BLaER1 (cell line): ENCODE measurements around the gene RNF5.
A peak's percentile ranks its signal among the peaks of the same experiment; 100 is the strongest.

Source experiments
- H3K27ac ChIP-seq: shearing (Covaris generic); formaldehyde crosslinking; 2 replicates; pipeline ENCODE4 v1.8.1; 2022
- H3K27me3 ChIP-seq: shearing (Covaris generic); formaldehyde crosslinking; 2 replicates; pipeline ENCODE4 v1.8.1; 2022
- H3K36me3 ChIP-seq: shearing (Covaris generic); formaldehyde crosslinking; 2 replicates; pipeline ENCODE4 v1.8.1; 2022
- H3K4me1 ChIP-seq: shearing (Covaris generic); formaldehyde crosslinking; 2 replicates; pipeline ENCODE4 v1.8.1; 2022
- H3K4me2 ChIP-seq: shearing (Covaris generic); formaldehyde crosslinking; 2 replicates; pipeline ENCODE4 v1.8.1; 2022
- H3K4me3 ChIP-seq: shearing (Covaris generic); formaldehyde crosslinking; 2 replicates; pipeline ENCODE4 v1.8.1; 2022
- H3K9ac ChIP-seq: shearing (Covaris generic); formaldehyde crosslinking; 2 replicates; pipeline ENCODE4 v1.8.1; 2022
- H3K9me3 ChIP-seq: shearing (Covaris generic); formaldehyde crosslinking; 2 replicates; pipeline ENCODE4 v1.8.1; 2022
- H4K20me1 ChIP-seq: shearing (Covaris generic); formaldehyde crosslinking; 2 replicates; pipeline ENCODE4 v1.8.1; 2022
- Cebpa-rat ChIP-seq: shearing (Covaris generic); IDR thresholded peaks from 2 replicates; pipeline ENCODE4 v1.8.1; 2022

Gene RNF5

DNA sequence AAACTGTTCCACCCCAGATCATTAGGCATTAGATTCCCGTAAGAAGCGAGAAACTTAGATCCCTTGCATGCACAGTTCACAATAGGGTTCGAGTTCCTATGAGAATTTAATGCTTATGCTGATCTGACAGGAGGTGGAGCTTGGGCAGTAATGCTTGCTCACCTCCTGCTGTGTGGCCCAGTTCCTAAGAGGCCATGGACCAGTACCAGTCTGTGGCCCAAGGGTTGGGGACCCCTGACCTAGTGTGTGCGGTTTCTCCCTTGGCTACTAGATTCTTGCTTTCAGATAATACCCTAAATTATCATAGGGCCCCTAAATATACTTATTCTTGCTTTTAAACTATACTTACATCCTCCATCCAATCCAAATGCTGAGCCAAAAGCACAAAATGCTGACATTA lies 16.2 kb downstream of the RNF5 start:
- Histone ChIP-seq H3K27ac (peak overlapping the region; percentile 79), H3K9me3 (no peaks in the 10 kb centered on the region), H4K20me1 (no peaks in the 10 kb centered on the region), H3K36me3 (no peaks in the 10 kb centered on the region), H3K27me3 (no peaks in the 10 kb centered on the region), H3K4me1 (peaks cover 58% of the 10 kb centered on the region), H3K9ac (peak overlapping the region; percentile 81; the same call in 1 of the 2 replicates), H3K4me2 (peak overlapping the region; percentile 99), H3K4me3 (peak overlapping the region; percentile 72; the same call in 1 of the 2 replicates)
- TF ChIP-seq Cebpa-rat, result no peak

DNA sequence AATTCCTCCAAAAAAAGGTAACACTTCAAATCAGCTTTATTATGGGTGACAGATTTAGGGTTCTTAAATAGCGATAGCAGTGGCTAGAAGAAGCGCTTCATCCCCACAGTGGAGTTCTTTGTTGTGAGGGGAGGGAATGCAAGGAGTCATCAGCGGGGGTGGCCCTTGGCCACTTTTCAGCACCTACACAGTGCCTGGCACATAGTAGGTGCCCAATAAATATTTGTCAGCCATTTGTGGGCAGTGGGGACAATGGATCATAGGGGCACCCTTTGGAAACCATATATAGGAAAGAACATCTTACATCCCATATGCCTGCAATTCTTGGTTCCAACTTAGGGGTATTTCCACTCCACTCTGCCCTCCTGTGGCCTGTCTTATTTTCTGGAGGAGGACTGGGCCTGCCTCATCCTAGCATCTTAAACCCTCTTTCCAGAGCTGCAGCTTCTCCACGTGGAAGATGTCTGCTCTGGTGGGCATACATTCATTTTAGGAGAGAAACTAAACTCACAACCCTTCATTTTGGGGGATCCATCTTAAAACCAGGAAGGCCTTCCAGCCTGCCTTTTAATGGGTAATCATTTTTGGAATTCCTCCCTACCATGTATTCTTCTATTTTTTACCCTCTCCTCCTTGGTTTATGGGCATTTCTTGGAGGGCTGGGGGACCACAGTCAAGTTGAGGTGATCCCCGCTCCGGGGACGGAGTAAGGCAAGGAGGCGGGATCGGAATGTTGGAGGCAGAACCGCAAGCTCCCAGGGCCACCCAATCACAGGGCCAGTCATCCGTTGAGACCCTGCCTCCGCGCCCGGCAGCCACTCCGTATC lies 16.8 kb downstream of the RNF5 start:
- H3K36me3 ChIP-seq, result no peaks in the 10 kb centered on the region
- H3K27me3 ChIP-seq, result no peaks in the 10 kb centered on the region
- peak overlapping the region; percentile 72 for H3K4me3 ChIP-seq
- H3K4me1 ChIP-seq, result peaks cover 58% of the 10 kb centered on the region
- peak overlapping the region; percentile 99 for H3K4me2 ChIP-seq
- peak overlapping the region; percentile 81 for H3K9ac ChIP-seq
- H3K27ac ChIP-seq, result peak overlapping the region; percentile 79
- H4K20me1 ChIP-seq, result no peaks in the 10 kb centered on the region
- no peaks in the 10 kb centered on the region for H3K9me3 ChIP-seq
- TF ChIP-seq Cebpa-rat, result no peak

DNA sequence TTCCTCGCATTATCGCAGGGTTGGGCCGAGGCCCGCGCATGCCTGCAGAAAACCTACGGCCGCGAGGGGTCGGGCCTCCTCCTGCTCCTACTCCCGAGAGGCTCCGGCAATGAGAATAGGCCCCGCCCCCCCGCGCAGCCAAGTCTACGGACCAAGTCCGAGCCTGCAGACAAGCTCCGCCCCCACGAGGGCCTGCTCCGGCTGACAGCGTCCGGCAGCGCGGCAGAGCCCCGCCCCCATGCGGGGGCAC lies 17.4 kb downstream of the RNF5 start:
- Histone ChIP-seq H3K9me3 (no peaks in the 10 kb centered on the region), H3K9ac (peak overlapping the region; percentile 84), H3K4me1 (peaks cover 58% of the 10 kb centered on the region), H3K4me3 (peak overlapping the region; percentile 72), H3K27ac (peak overlapping the region; percentile 86; the same call in 1 of the 2 replicates), H4K20me1 (no peaks in the 10 kb centered on the region), H3K27me3 (no peaks in the 10 kb centered on the region), H3K4me2 (peak overlapping the region; percentile 99), H3K36me3 (no peaks in the 10 kb centered on the region)
- no peak for TF ChIP-seq Cebpa-rat

DNA sequence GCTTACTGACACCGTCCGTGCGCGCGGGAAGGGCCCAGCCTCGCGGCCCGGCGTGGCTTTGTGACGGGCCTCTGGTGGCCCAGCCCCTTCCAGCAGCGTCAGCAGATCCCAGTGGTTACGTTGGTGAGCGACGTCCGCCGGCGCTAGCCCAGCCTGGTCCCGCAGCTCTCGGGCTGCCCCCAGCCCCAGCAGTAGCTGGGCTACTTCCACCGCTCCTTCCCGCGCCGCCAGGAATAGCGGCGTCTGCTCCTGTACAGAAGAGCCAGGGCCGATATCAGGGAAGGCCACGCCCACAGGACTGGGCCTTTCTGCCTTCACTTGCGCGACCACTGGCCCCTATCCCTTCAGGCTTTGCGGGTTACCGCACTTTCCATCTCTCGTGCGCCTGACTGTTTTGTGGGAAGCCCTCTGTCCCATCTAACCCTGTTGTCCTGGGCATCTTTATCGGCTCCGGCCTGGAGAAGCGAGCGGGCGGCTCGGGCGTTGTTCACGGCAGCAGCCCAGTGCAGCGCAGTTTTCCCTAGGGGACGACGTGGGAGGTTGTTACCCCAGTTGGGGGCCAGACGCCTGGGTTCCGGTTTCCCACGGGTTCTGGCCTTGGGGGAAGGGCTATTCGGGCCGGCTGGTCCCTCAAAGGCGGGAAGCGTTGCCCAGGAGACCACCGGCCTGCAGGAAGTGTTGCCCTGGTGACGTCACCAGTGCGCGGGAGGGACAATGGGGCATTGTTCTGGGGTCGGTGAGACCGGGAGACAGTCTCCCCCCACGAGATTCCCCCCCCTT lies 17.9 kb downstream of the RNF5 start:
- H3K9me3 ChIP-seq, result no peaks in the 10 kb centered on the region
- peak overlapping the region; percentile 97 for H3K4me2 ChIP-seq
- H3K27me3 ChIP-seq, result no peaks in the 10 kb centered on the region
- peak overlapping the region; percentile 72 for H3K4me3 ChIP-seq
- TF ChIP-seq Cebpa-rat, result no peak
- H3K9ac ChIP-seq, result peak overlapping the region; percentile 84
- H3K4me1 ChIP-seq, result peaks cover 54% of the 10 kb centered on the region
- no peaks in the 10 kb centered on the region for H4K20me1 ChIP-seq
- no peaks in the 10 kb centered on the region for H3K36me3 ChIP-seq
- H3K27ac ChIP-seq, result peak overlapping the region; percentile 86

DNA sequence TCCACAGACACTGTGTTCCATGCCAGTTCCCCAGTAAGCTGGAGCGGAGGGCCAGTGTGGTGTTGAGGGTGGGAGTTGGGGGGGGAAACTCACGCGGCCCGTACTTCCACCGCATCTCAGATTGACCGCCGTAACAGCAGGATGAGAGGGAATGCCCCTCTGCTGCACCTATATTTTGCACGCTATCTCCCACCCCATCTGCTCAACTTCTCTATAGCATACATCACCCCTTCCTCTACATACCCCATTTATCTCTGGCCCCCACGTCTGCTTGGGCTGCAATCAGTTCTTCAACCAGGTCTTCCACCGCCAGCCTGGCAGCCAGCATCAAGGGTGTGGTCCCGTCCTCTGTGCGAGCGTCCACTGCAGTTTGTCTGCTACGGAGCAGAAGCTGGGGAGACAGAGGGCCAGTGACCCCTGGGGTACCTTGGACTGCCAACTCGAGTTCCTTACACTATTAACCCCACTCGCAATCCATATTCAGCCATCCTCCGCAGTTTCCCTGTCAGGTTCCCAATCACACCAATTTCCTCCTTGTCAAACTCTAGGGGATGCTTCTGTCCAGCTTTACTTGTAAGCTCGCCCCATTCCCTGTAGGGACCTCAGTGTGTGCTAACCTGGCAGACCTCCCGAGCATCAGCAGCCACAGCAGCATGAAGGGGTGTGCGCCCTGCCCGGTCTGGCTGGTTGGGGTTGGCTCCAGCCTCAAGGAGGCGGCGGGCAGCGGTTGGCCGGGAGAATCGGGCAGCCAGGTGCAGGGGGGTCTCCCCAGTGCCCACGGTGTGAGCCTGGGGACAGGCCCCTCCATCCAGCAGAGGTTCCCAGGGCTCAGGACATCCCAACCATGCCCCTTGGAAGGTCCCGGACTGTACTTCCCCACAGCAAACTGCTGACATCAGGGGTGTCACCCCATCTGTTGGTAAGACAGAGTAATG lies 18.7 kb downstream of the RNF5 start:
- Histone ChIP-seq H3K4me2 (peak overlapping the region; percentile 97), H3K9me3 (no peaks in the 10 kb centered on the region), H3K27me3 (no peaks in the 10 kb centered on the region), H3K36me3 (no peaks in the 10 kb centered on the region), H3K9ac (peak overlapping the region; percentile 84), H3K27ac (peak overlapping the region; percentile 86), H3K4me3 (peak overlapping the region; percentile 72), H3K4me1 (peaks cover 45% of the 10 kb centered on the region), H4K20me1 (no peaks in the 10 kb centered on the region)
- TF ChIP-seq Cebpa-rat, result no peak

DNA sequence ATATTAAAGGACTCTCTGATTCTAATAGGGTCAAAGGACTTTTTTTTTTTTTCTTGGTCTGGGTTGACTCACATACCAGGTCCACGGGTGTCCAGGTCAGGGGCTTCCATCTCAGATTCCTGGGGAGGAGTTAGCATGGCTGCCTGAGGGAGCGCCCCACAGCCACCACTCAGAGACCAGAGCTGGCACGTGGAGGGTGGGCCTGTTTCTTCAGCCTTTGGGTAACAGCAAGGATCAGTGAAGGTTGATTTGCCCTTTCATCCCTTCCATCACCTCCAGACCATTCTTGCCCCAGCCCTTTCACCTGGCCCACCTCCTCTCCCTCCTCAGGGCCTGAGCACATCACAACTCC lies 20.1 kb downstream of the RNF5 start:
- Histone ChIP-seq H3K27ac (no peak overlapping the region), H4K20me1 (no peaks in the 10 kb centered on the region), H3K9ac (no peak overlapping the region), H3K4me2 (no peak overlapping the region), H3K27me3 (no peaks in the 10 kb centered on the region), H3K4me3 (no peak overlapping the region), H3K4me1 (peaks cover 34% of the 10 kb centered on the region), H3K9me3 (no peaks in the 10 kb centered on the region), H3K36me3 (no peaks in the 10 kb centered on the region)
- TF ChIP-seq Cebpa-rat, result no peak

DNA sequence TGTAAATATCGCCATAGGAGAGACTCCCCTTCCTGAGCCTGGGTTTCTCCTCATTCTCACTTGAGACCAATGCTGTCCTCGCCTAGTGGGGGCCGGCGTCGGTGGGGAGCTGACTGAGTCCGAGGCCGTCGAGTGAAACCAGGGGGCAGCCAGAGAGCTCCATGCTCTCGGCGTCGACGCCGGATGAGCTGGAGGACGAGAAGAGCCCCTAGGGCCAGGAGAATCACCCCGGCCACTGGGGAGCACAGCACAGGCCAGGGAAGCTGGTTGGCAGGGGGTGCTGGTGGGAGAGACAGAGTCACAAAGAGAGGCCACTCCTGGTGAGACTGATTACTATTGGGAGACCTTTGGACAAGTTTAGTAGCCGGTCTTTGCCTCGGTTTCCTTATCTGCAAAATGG lies 20.7 kb downstream of the RNF5 start:
- no peak overlapping the region for H3K4me3 ChIP-seq
- no peaks in the 10 kb centered on the region for H4K20me1 ChIP-seq
- H3K27ac ChIP-seq, result no peak overlapping the region
- no peak overlapping the region for H3K4me2 ChIP-seq
- no peaks in the 10 kb centered on the region for H3K9me3 ChIP-seq
- no peaks in the 10 kb centered on the region for H3K27me3 ChIP-seq
- H3K36me3 ChIP-seq, result no peaks in the 10 kb centered on the region
- TF ChIP-seq Cebpa-rat, result no peak
- H3K9ac ChIP-seq, result no peak overlapping the region
- peaks cover 29% of the 10 kb centered on the region for H3K4me1 ChIP-seq

DNA sequence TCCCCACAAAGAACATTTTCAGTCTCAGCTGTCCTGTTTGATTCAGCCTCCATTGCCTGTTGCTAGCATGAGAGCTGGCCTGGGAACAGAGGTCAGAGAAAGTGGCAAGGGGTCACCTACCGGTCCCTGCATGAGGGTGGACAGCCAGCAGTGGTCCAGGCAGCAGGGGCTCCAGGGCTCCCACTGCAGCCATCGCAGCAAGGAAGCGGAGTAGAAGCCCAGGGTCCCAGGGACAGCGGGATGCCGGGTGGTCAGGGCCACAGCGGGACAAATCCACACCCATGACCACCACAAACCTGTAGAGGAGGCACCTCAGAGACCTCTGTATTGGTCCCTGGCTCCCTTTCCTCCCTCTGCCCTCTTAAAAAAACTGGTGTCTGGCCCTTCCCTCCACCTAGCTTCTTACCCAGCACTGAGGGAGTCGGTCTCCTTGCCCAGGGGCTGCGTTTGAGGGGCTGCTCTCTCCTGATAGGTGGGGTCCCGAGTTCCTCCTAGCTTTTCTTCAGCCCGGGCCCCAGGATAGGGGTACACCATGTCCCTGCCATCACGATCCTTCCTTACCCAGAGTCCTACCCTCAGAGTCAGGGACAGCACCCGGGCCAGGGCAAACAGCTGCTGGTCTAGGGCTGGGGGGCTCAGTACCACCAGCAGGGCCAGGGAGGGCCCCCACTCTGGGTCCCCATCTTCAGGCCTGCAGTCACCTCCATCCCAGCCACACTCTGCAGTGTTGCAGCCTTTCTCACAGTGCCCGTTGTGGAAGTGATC lies 22.7 kb downstream of the RNF5 start:
- H3K9me3 ChIP-seq, result no peaks in the 10 kb centered on the region
- H3K4me3 ChIP-seq, result no peak overlapping the region
- H3K27ac ChIP-seq, result no peak overlapping the region
- H4K20me1 ChIP-seq, result no peaks in the 10 kb centered on the region
- H3K36me3 ChIP-seq, result no peaks in the 10 kb centered on the region
- peaks cover 14% of the 10 kb centered on the region for H3K4me1 ChIP-seq
- no peaks in the 10 kb centered on the region for H3K27me3 ChIP-seq
- H3K9ac ChIP-seq, result 0 out of 2 replicates have a peak overlapping the region, but pooled peaks have one; percentile 19
- TF ChIP-seq Cebpa-rat, result no peak
- no peak overlapping the region for H3K4me2 ChIP-seq

DNA sequence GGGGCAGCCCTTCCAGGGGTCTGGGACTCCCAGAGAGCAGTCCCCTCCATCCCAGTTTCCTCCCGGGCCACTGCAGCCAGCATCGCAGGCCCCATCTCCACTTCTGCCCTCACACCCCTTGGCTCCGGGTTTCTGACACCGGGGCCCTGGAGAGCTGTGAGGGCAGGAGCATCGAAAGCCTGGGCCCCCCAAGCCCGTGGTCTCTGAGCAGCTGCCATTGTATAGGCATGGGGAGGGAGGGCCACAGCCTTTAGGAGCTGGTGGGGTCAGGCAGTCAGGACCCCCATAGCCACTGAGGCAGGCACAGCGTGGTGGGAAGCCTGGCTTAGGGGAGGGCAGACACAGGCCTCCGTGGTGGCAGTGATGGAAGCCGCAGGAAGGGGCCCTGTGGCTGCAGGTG lies 24.0 kb downstream of the RNF5 start:
- Histone ChIP-seq H3K27ac (no peak overlapping the region), H3K4me1 (peaks cover 4% of the 10 kb centered on the region)

More for the DNA sequence above, 24.0 kb downstream of the RNF5 start:
- no peaks in the 10 kb centered on the region for H3K27me3 ChIP-seq
- TF ChIP-seq Cebpa-rat, result no peak
- H4K20me1 ChIP-seq, result no peaks in the 10 kb centered on the region
- H3K4me2 ChIP-seq, result no peak overlapping the region
- no peaks in the 10 kb centered on the region for H3K36me3 ChIP-seq
- H3K9me3 ChIP-seq, result no peaks in the 10 kb centered on the region
- no peak overlapping the region for H3K4me3 ChIP-seq
- no peak overlapping the region for H3K9ac ChIP-seq
